Inflammatory macrophage (primary cell): Measurements from ENCODE around the gene ZYG11B.
"Not testable (repeated sequence)": the region's sequence is repeated elsewhere in the genome, so short reads cannot be mapped to it uniquely, and the experiment has no call there.

Experiments
- DNase-seq, 2 donors: peaks; one replicate each; pipeline ENCODE4 v3.0.0-alpha.2; 2020 to 2022

The ZYG11B gene

DNA sequence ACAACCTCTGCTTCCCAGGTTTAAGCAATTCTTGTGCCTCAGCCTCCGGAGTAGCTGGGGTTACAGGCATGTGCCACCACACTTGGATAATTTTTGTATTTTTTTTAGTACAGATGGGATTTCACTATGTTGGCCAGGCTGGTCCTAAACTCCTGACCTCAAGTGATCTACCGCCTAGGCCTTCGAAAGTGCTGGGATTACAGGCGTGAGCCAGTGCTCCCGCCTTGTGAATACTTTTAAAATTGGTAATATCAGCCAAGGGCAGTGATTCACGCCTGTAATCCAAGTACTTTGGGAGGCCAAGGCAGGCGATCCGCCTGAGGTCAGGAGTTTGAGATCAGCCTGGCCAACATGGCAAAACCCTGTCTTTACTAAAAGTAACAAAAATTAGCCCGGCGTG lies 33.7 kb downstream of the ZYG11B start:
- DNase-seq: no peak

- peak; percentile 1 to 4 for DNase-seq
These were observed 41.5 kb downstream of the ZYG11B start for GRCh38 chr1:52767596-52768280.

GRCh38 chr1:52769346-52770033 lies 43.2 kb downstream of the ZYG11B start:
- no peak for DNase-seq

DNA sequence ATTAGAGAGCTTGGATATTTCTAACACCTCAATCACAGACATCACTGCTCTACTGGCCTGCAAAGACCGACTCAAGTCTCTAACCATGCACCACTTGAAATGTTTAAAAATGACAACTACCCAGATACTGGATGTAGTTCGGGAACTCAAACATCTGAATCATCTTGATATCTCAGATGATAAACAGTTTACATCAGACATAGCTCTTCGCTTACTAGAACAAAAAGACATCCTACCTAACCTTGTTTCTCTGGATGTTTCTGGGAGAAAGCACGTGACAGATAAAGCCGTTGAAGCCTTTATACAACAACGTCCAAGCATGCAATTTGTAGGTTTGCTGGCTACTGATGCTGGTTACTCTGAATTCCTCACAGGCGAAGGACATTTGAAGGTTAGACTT lies 45.1 kb downstream of the ZYG11B start:
- no peak for DNase-seq

GRCh38 chr1:52786148-52786547 lies 59.9 kb downstream of the ZYG11B start:
- DNase-seq: no peak

- DNase-seq: not testable (repeated sequence)
These were observed 64.2 kb downstream of the ZYG11B start for GRCh38 chr1:52790429-52790828.

DNA sequence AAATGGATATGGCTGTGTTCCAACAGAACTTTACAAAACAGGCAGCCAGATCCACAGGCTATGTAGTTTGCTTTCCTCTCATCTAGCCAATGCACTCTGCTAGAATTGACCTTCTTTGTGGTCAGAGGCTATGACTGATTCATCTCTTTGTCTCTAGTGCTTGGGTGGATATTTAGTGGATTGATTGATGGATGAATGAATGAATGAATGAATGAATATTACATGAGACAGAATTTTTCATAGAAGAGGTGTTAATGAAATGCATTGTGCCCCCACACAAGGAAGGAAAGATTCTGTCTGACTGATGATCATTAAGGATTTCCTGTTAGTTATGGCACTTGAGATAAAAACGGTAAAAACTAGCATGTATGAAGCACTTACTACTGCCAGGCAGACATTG lies 65.8 kb downstream of the ZYG11B start:
- DNase-seq: no peak

DNA sequence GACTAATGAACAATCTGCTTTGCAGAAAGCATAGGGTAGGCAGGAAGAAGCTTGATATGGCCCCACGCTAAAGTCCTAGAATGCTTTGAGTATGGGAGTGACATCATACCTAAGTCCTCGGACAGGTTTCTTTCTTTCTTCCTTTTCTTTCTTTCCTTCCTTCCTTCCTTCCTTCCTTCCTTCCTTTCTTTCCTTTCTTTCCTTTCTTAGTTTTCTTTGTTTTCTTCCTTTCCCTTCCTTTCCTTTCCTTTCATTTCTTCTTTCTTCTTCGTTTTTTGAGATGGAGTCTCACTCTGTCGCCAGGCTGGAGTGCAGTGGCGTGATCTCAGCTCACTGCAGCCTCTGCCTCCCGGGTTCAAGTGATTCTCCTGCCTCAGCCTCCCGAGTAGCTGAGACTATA lies 67.5 kb downstream of the ZYG11B start:
- not testable (repeated sequence) for DNase-seq

DNA sequence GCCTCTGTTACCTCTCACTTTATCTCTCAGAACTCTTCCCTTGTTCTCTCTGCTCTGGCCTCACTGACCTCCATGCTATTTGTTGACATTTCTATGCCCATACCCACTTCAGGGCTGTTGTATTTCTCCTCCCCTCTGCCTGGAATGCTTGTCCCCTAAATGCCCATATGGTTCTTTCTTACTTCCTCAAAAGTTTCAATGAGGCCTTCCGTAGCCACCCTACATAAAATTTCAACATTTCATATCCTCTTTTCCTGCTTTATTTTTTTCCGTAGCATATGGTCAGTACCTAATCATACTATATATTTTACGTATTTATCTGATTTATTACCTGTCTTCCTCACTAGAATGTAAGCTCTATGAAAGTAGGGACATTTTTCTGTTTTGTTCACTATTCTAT lies 69.2 kb downstream of the ZYG11B start:
- peak; percentile 15 to 49 for DNase-seq

DNA sequence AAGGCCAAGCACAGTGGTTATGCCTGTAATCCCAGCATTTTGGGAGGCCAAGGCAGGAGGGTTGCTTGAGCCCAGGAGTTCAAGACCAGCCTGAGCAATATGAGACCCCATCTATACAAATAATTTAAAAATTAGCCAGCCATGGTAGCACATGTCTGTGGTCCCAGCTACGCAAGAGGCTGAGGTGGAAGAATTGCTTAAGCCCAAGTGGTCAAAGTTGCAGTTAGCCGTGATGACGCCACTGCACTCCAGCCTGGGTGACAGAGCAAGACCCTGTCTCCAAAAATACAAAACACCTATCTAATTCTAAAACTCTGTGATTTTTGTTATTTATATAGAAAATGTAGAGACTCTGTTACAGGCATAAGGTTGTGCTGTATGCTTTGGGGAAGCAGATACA lies 72.1 kb downstream of the ZYG11B start:
- peak in 1 of 2 donors; percentile 7 for DNase-seq

GRCh38 chr1:52801011-52801410 lies 74.8 kb downstream of the ZYG11B start:
- DNase-seq: no peak

DNA sequence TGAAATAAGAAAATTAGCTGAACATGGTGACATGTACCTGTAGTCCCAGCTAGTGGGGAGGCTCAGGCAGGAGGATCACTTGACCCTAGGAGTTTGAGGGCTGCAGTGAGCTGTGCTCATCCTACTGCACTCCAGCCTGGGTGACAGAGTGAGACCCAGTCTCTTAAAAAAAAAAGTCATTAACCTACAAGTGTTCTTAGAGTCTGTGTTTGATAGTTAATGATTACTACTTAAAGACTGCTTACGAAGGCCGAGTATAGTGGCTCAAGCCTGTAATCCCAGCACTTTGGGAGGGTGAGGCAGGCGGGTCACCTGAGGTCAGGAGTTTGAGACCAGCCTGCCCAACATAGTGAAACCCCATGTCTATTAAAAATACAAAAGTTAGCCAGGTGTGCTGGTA lies 77.8 kb downstream of the ZYG11B start:
- not testable (repeated sequence) for DNase-seq

GRCh38 chr1:52814465-52814864 lies 88.2 kb downstream of the ZYG11B start:
- DNase-seq: no peak

DNA sequence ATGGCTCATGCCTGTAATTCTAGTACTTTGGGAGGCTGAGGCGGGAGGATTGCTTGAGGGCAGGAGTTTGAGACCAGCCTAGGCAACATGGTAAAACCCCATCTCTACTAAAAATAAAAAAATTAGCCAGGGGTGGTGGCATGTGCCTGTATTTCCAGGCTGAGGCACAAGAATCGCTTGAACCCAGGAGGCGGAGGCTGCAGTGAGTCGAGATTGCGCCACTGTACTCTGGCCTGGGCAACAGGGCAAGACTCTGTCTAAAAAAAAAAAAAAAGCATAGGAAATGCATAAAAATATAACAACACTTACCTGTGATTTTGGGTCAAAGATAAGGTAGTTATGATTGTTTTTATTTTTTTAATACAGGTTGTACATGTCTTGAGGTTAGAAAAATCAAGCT lies 94.6 kb downstream of the ZYG11B start:
- DNase-seq: not testable (repeated sequence)

DNA sequence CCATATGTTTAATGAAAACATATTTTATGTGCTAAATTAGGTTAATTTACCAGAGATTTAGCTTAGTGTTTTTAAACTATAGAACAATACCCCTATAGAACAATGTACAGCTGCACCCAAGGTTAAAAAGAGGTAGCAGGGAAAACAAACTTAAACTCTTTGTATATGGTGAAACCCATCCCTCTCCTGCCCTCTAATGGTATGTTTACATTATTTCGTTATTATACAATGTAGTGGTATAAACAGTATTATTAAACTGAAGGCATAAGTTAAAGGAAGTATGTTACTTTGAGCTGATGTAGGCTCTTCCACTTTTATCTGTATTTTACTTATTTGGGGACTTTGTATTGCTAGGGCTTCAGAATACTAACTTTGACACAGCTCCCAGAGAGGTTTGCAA lies 99.6 kb downstream of the ZYG11B start:
- peak in 1 of 2 donors; percentile 12 for DNase-seq

DNA sequence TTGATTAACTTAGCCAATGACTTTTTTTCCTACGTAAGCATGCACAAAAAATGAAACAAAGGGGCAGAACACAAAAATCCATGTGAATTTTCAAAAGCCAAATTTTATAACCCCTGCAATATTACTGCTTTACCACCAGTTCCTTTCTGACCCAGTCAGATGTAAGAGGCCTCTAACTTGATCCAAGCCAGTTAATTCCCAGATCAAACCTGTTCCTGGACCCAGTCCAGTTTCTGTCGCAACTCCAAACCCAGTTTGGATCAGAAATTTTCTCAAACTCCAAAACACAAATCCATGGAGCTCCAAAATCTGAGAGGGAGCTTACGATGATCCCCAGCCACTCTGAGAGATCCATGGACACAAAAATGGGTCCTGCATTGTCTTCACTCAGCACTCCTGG lies 108.5 kb downstream of the ZYG11B start:
- no peak for DNase-seq

DNA sequence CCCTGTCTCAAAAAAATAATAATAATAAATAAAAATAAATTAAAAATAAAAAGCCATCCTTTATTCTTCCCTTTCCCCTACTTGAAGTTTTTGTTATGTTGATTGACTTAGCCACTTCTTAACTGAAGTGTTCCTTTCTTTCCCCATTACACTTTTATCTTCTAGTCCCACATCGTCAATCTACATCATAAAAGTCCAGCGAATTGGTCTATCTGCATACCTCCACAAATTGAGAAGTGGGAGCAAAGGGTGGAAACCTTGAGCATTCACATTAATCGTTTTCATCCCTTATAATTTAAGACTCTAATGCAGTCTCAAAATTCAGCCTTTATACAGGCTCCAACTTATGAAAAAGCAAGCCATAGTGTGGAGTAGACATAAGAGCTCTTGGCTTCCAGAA lies 109.8 kb downstream of the ZYG11B start:
- DNase-seq: no peak

- not testable (repeated sequence) for DNase-seq
These were observed 112.9 kb downstream of the ZYG11B start for GRCh38 chr1:52839175-52839574.

DNA sequence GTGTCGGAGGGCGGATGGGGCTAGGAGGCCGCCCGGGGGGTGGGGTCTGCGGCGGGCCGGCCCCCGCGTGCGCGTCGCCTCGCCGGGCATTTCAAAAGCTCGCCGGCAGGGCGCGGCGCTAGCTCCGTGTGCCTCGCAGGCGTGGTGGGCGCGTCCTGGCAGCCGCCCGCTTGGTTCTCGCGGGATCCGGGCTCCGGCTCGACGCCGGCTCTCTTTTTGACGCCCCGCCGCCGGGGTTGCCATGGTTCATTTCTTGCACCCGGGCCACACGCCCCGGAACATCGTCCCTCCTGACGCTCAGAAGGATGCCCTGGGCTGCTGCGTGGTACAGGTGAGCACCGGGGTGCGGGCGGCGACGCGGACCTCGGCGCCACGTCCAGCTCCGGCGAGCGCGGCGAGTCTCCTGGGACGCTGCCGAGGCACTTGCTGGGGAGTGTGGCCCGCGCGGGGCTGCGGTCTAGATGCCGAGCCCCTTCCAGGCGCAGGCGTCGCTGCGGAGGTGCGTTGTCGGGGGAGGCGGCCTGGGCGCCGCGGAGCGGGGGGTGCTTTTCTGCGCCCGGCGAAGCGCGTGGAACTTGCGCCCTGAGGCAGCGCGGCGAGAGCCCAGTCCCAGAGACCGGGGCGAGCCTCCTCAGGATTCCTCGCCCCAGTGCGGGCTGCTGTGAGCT lies 116.5 kb downstream of the ZYG11B start, which contains the start of gene ZYG11A:
TSS of gene ZYG11A (plus strand) at position 118 of the 668 bp plus-strand sequence. CDS start at position 242, 124 bp downstream.
- DNase-seq: peak; percentile 37 to 48

DNA sequence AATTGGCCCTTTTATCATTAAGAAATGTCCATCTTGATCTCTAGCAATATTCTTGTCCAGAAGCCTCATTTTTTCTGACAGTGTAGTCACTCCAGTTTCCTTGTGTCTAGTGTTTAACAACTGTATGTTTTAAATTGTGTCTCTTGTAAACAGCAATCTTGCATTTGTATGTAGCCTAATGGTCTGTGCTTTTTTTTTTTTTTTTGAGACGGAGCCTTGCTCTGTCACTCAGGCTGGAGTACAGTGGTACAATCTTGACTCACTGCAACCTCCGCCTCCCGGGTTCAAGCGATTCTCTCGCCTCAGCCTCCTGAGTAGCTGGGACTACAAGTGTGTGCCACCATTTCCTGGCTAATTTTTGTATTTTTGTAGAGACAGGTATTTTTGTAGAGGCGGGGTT lies 118.9 kb downstream of the ZYG11B start:
- DNase-seq: not testable (repeated sequence)

DNA sequence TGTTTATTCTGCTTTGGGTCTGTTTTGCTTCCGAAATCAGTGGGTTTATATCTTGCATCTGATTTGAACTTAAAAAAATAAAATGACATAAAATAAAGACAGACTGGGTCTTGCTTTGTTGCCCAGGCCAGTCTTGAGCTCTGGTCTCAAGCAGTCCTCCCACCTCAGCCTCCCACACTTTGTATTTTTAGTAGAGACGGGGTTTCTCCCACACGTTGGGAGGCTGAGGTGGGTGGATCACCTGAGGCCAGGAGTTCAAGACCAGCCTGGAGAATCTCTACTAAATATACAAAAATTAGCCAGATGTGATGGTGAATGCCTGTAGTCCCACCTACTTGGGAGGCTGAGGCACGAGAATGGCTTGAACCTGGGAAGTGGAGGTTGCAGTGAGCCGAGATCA lies 122.2 kb downstream of the ZYG11B start:
- DNase-seq: no peak

- no peak for DNase-seq
These were observed 124.7 kb downstream of the ZYG11B start for GRCh38 chr1:52850951-52851350.

- no peak for DNase-seq
These were observed 126.6 kb downstream of the ZYG11B start for GRCh38 chr1:52852854-52853253.

DNA sequence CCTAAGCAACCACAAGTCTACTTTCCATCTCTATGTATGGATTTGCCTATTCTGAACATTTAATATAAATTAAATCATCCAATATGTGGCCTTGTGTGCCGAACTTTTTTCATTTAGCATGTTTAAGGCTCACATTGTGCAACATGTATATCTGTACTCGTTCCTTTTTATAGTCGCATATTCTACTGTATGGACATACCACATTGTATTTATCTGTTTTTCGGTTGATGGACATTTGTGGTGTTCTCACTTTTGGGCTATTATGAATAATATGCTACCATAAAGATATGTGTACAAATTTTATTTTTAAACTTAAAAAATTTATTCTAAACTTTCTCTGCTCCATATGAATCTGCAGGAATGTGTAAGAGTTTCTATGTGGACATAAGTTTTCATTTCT lies 129.3 kb downstream of the ZYG11B start:
- no peak for DNase-seq
